Lower lobe of right lung (tissue), 2 donors: ENCODE data around the gene SUMF2. TPM values are rescaled to one million over a fixed set of nuclear protein-coding genes. Genes with fewer than 3 reads are reported as not detected.
"Not testable (repeated sequence)": the region's sequence is repeated elsewhere in the genome, so short reads cannot be mapped to it uniquely, and the experiment has no call there.

Experiments
- ATAC-seq, 2 donors: fragments of 200-7000 bp; cut with Tn5 transposase; one replicate each; pipeline ENCODE4 v1.9.1; 2020 to 2022; ENCODE audit warnings: mild to moderate bottlenecking in 2 of 2, moderate library complexity in 2 of 2
- DNase-seq: peaks from one replicate; pipeline ENCODE4 v3.0.0-alpha.2; 2020
- H3K27ac ChIP-seq: fragments of 200-600 bp; one replicate; pipeline ENCODE4 v1.8.0; 2022
- H3K27me3 ChIP-seq: fragments of 200-600 bp; one replicate; pipeline ENCODE4 v1.8.0; 2022; ENCODE audit warnings: low read depth
- H3K36me3 ChIP-seq: fragments of 200-600 bp; one replicate; pipeline ENCODE4 v1.8.0; 2022; ENCODE audit warnings: mild to moderate bottlenecking
- H3K4me1 ChIP-seq: fragments of 200-600 bp; one replicate; pipeline ENCODE4 v1.8.0; 2022
- H3K4me3 ChIP-seq: fragments of 200-600 bp; one replicate; pipeline ENCODE4 v1.8.0; 2022; ENCODE audit warnings: mild to moderate bottlenecking
- H3K9me3 ChIP-seq: fragments of 200-600 bp; one replicate; pipeline ENCODE4 v1.8.0; 2022
- intact Hi-C: fragments of 100-400 bp; cut with DNase I; formaldehyde crosslinking; loops from one replicate; pipeline ENCODE4 v1.11.0; 2022
- total RNA-seq: library from RNA; stranded (reverse); fragmentation: NEBNext Ultra II Directional; extraction: Animal tissue kit (Norgen Biotek cat#: 25700); gene quantifications from one replicate; pipeline ENCODE4 v1.2.1, GENCODE V29; 2021
- TF ChIP-seq, protein P1 (sequence below): fragments of 200-600 bp; IDR thresholded peaks from one replicate; pipeline ENCODE4 v1.8.0; 2022; ENCODE audit warnings: antibody characterized with exemption, mild to moderate bottlenecking
- donor health status: DM: no; HTN: yes; CAD: no; lungs with severe emphysema.

SUMF2 gene
- total RNA-seq, 1 donor from 2014 or later, result 148 TPM

DNA sequence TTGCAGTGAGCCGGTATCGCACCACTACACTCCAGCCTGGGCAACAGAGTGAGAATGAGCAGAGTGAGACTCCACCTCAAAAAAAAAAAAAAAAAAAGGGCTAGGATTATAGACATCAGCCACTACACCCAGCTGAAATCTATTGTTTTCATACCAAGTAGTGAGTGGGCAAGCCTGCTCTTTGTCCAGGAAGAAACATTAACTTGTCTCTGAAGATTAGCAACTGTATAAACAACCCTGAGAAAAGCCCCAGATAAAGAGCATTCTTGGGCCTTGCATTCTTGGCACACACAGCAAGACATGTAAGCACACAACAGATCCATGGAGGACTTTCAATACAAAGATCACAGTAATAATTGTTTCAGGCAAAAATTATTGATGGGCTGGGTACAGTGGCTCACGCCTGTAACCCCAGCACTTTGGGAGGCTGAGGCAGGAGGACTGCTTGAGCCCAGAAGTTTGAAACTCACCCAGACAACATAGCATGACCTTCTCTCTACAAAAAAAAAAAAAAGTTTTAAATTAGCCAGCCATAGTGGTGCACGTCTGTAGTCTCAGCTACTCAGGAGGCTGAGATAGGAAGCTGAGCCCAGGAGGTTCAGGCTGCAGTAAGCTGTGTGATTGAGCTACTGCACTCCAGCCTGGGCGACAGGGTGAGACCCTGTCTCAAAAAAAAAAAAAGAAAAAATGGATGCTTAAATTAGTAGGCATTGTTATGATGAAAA, 17.2 kb upstream of the SUMF2 start:
- TF ChIP-seq, protein P1, sequence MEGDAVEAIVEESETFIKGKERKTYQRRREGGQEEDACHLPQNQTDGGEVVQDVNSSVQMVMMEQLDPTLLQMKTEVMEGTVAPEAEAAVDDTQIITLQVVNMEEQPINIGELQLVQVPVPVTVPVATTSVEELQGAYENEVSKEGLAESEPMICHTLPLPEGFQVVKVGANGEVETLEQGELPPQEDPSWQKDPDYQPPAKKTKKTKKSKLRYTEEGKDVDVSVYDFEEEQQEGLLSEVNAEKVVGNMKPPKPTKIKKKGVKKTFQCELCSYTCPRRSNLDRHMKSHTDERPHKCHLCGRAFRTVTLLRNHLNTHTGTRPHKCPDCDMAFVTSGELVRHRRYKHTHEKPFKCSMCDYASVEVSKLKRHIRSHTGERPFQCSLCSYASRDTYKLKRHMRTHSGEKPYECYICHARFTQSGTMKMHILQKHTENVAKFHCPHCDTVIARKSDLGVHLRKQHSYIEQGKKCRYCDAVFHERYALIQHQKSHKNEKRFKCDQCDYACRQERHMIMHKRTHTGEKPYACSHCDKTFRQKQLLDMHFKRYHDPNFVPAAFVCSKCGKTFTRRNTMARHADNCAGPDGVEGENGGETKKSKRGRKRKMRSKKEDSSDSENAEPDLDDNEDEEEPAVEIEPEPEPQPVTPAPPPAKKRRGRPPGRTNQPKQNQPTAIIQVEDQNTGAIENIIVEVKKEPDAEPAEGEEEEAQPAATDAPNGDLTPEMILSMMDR, result no peak
- no peaks in the 10 kb centered on the region for H3K27me3 ChIP-seq
- peaks cover 26% of the 10 kb centered on the region for H3K4me1 ChIP-seq
- H3K9me3 ChIP-seq, result no peaks in the 10 kb centered on the region
- ATAC-seq (peak in 1 of 2 donors; percentile 10), DNase-seq (no peak)
- H3K4me3 ChIP-seq, result no peak overlapping the region
- intact Hi-C loops, result no loop called here
- H3K36me3 ChIP-seq, result no peaks in the 10 kb centered on the region
- H3K27ac ChIP-seq, result peak overlapping the region; percentile 68

DNA sequence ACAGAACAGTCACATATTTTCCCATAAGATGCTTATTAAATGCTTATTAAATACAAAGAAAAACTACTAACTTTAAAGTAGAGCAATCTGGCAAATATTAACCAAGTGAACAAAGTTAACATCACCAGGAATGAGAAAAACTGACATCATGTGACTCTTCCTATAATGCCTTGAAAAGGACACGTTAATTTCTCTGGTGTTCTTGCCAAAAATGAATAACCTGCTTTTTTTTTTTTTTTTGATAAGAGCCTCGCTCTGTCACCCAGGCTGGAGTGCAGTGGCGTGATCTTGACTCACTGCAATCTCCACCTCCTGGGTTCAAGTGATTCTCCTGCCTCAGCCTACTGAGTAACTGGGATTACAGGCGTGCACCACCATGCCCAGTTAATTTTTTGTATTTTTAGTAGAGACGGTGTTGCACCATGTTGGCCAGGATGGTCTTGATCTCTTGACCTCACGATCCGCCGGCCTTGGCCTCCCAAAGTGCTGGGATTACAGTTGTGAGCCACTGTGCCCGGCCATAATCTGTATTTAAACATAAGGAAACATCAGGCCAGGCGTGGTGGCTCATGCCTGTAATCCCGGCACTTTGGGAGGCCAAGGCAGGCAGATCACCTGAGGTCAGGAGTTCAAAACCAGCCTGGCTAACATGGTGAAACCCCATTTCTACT, 16.5 kb upstream of the SUMF2 start:
- H3K27me3 ChIP-seq, DNase-seq, H3K4me3 ChIP-seq, ATAC-seq, intact Hi-C loops, H3K36me3 ChIP-seq, H3K9me3 ChIP-seq: not testable (repeated sequence)
- peaks cover 32% of the 10 kb centered on the region for H3K4me1 ChIP-seq
- peak overlapping the region; percentile 68 for H3K27ac ChIP-seq

DNA sequence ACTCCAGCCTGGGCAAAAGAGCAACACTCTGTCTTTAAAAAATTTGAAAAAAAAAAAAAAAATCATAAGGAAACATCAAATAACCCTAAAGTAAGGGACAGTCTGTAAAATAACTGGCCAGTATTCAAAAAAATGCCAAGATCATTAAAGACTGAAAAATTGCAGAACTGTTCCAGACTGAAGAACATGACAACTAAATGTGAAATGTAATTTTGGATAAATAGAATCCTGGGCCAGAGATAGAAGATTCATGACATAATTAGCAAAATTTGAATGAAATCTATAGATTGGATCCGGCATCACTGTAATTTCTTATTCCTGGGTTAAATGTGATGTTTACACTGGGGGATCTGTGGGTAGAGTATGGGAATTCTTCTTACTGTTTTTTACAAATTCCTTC, 15.8 kb upstream of the SUMF2 start:
- Histone ChIP-seq H3K4me3 (no peak overlapping the region), H3K27ac (no peak overlapping the region), H3K9me3 (no peaks in the 10 kb centered on the region), H3K27me3 (no peaks in the 10 kb centered on the region), H3K4me1 (peaks cover 35% of the 10 kb centered on the region), H3K36me3 (peaks cover 6% of the 10 kb centered on the region)
- ATAC-seq (no peak), DNase-seq (no peak)
- intact Hi-C loops, result no loop called here
- TF ChIP-seq, protein P1, result no peak

DNA sequence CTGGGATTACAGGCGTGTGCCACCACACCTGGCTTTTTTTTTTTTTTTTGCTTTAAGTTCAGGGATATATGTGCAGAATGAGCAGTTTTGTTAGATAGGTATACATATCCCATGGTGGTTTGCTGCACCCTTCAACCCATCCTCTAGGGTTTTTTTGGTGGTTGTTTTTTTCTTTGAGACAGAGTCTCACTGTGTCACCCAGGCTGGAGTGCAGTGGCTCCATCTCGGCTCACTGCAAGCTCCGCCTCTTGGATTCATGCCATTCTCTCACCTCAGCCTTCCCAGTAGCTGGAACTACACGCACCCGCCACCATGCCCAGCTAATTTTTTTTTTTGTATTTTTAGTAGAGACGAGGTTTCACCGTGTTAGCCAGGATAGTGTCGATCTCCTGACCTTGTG, 15.3 kb upstream of the SUMF2 start:
- H3K4me3 ChIP-seq, ATAC-seq, H3K27ac ChIP-seq, H3K9me3 ChIP-seq, DNase-seq, intact Hi-C loops, H3K27me3 ChIP-seq: not testable (repeated sequence)
- peaks cover 35% of the 10 kb centered on the region for H3K4me1 ChIP-seq
- H3K36me3 ChIP-seq, result peaks cover 12% of the 10 kb centered on the region

DNA sequence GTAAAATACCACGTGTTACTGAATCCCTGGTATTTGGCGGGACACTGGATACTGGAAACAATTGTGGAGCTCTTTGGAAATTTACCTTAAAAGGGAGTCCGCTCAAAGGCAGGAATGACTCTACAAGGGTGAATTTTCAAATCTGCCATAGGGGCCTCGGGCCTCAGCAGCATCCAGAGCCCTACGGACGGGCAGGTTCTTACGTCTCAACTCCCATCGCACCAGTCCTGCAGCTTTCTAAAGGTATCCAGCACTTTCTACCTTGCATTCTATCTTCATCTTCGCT, 13.1 kb upstream of the SUMF2 start:
- Histone ChIP-seq H3K9me3 (no peaks in the 10 kb centered on the region), H3K27me3 (no peaks in the 10 kb centered on the region), H3K36me3 (peaks cover 34% of the 10 kb centered on the region), H3K27ac (peak overlapping the region; percentile 93), H3K4me3 (peak overlapping the region; percentile 79), H3K4me1 (peaks cover 35% of the 10 kb centered on the region)
- TF ChIP-seq, protein P1, result no peak
- DNase-seq, result no peak
- intact Hi-C loops, result no loop called here
- no peak for ATAC-seq

DNA sequence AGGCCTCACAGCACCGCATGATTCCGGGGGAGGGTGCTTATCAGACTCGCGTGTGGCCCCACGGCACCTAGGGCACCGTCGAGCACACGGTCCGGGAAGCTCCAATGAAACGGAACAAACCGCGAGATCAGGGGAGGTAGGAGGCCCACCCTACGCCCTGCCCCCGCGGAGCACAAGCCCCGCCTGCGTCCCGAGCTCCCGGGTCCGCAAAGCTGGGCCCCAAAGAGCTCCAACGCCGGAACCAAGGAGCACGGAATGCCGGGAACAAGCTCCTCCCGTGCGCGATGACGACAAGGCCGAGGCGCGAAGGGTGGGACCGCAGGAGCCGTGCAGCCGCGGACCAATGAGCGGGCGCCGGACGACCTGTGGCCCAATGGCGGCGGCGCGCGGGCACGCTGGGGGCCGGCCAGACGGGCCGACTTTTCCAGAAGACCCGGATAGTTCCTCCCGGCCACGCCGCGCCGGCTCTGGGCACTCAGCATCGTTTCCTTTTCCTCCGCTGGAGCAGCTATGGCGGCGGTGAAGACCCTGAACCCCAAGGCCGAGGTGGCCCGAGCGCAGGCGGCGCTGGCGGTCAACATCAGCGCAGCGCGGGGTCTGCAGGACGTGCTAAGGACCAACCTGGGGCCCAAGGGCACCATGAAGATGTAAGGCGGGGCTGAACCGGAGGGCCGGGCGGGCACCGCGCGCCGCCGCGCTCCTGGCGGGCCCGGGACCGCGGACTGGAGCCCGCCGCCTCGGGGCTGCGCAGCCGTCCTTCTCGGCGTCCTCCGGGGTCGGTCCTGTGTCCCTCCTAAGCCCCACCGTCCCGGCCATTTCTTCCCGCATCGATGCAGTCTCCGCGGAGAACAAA, 12.5 kb upstream of the SUMF2 start, which contains the start of the genes CCT6A and PSPH:
TSS of gene CCT6A (plus strand) at position 427 of the 853 bp plus-strand sequence. CDS start at position 511, 84 bp downstream.
TSS of gene PSPH (minus strand) at position 106 of the 853 bp plus-strand sequence. CDS start 30,232 bp downstream, outside the sequence.
- intact Hi-C loops, result no loop called here
- Histone ChIP-seq H3K4me1 (peaks cover 32% of the 10 kb centered on the region), H3K9me3 (no peaks in the 10 kb centered on the region), H3K27ac (peak within 1 kb of the TSS; percentile 93), H3K4me3 (peak within 1 kb of the TSS; percentile 79), H3K27me3 (no peaks in the 10 kb centered on the region), H3K36me3 (peaks cover 40% of the 10 kb centered on the region)
- ATAC-seq (peak; percentile 99), DNase-seq (peak; percentile 99)
- TF ChIP-seq, protein P1, result no peak
